Erythroblast (primary cell): ENCODE results near the gene MTCL3.

Experiments
- GATA1 ChIP-seq: IDR thresholded peaks from 2 replicates; pipeline ENCODE4 v1.6.1; 2011; ENCODE audit warnings: low read depth, mild to moderate bottlenecking, control low read depth, low read length, moderate library complexity
- POLR2A ChIP-seq: IDR thresholded peaks from 2 replicates; pipeline ENCODE4 v1.6.1; 2011; ENCODE audit warnings: mild to moderate bottlenecking, low read length

DNA sequence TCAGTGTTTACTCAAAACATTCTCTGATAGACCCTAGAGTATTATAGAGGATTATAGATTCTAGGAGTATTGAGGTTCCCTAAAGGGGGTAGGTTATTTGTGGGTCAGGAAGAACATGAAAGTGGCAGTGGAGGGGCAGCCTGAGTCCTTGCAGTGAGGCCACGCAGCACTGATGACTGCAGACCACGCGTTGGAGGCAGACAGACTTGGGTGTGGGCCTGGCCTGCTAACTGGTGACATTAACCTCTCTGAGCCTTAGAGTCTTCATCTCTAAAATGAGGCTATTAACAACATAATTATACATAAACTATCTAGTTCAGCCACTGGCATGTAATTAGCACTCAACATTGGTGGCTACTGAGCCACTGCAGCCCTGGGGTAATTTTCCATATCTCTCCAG lies 16.1 kb downstream of the MTCL3 start:
- TF ChIP-seq POLR2A = no peak
- no peak for TF ChIP-seq GATA1
